GM12878 (cell line): ENCODE results near the gene CFAP99. TPM values are rescaled to one million over a fixed set of nuclear protein-coding genes. Genes with fewer than 3 reads are reported as not detected.

Experiments
- ATAC-seq: fragments of 200-7000 bp; cut with Tn5 transposase; 3 replicates; pipeline ENCODE4 v1.9.1; 2020; ENCODE audit warnings: mild to moderate bottlenecking, moderate library complexity
- BruUV-seq: library from RNA; stranded (reverse); fragments of 400-500 nt; replicated peaks from 2 replicates; lab custom pipeline; 2021; lab: Mats Ljungman, UMichigan
- CTCF ChIA-PET: fragments of 300-600 bp; sonication (Branson Sonifier 250); formaldehyde crosslinking; extraction: SDS; loops from one replicate; lab custom pipeline; 2021; ENCODE audit warnings: inconsistent platforms; lab: Yijun Ruan, JAX
- POLR2A ChIA-PET: fragments of 350-600 bp; formaldehyde crosslinking; extraction: SDS; loops from one replicate; lab custom pipeline; 2021; ENCODE audit warnings: inconsistent platforms; lab: Charles Lee
- RAD21 ChIA-PET: fragments of 300-600 bp; sonication (Branson Sonifier 250); formaldehyde crosslinking; loops from one replicate; lab custom pipeline; 2023; ENCODE audit warnings: antibody characterized with exemption; ENCODE audit not compliant: unreplicated experiment; lab: Charles Lee
- SMC1A ChIA-PET: fragments of 300-600 bp; sonication (Branson Sonifier 250); formaldehyde crosslinking; loops from one replicate; lab custom pipeline; 2023; ENCODE audit not compliant: unreplicated experiment, uncharacterized antibody; lab: Charles Lee
- DNase-seq: peaks from one replicate; pipeline ENCODE4 v3.0.0-alpha.2; 2011; ENCODE audit warnings: low read depth, low spot score
- FAIRE-seq: peaks from 3 replicates; lab custom pipeline; 2011; peaks lifted over from hg19 to GRCh38; lab: Jason Lieb, UNC
- H2AFZ ChIP-seq: 2 replicates; pipeline ENCODE4 v1.6.0; 2011; ENCODE audit warnings: low read depth, low read length, control low read depth; ENCODE audit not compliant: control insufficient read depth
- H3K27ac ChIP-seq: 2 replicates; pipeline ENCODE4 v1.5.1; 2011; ENCODE audit warnings: control low read depth; ENCODE audit not compliant: control insufficient read depth, insufficient read depth
- H3K27me3 ChIP-seq, 2 experiments: replicated peaks in 1 of 2; 2 replicates each; pipeline versions ENCODE4 v1.6.0 to v1.6.1; 2011; ENCODE audit warnings: low read length in 1 of 2; ENCODE audit not compliant: control insufficient read depth in 2 of 2, insufficient read depth in 2 of 2
- H3K36me3 ChIP-seq, 2 experiments: 2 replicates each; pipeline ENCODE4 v1.5.1; 2011; ENCODE audit warnings: low read length in 1 of 2; ENCODE audit not compliant: control insufficient read depth in 2 of 2, insufficient read depth in 2 of 2
- H3K4me1 ChIP-seq: 2 replicates; pipeline ENCODE4 v1.6.1; 2011; ENCODE audit warnings: mild to moderate bottlenecking, low read length, moderate library complexity, mixed read lengths; ENCODE audit not compliant: control insufficient read depth, insufficient read depth
- H3K4me2 ChIP-seq: 2 replicates; pipeline ENCODE4 v1.6.0; 2011; ENCODE audit warnings: control low read depth; ENCODE audit not compliant: control insufficient read depth, insufficient read depth
- H3K4me3 ChIP-seq: fragments of 200-600 bp; sonication (generic); 2 replicates; pipeline ENCODE4 v1.5.1; 2016
- H3K79me2 ChIP-seq: 2 replicates; pipeline ENCODE4 v1.6.0; 2011; ENCODE audit warnings: low read length; ENCODE audit not compliant: control insufficient read depth, insufficient read depth
- H3K9ac ChIP-seq: 2 replicates; pipeline ENCODE4 v1.8.0; 2011; ENCODE audit warnings: low read length, control low read depth, mixed read lengths; ENCODE audit not compliant: control insufficient read depth, insufficient read depth
- H3K9me3 ChIP-seq: replicated peaks from 3 replicates; pipeline ENCODE4 v1.5.1; 2011; ENCODE audit warnings: mild to moderate bottlenecking, low read length; ENCODE audit not compliant: control insufficient read depth, insufficient read depth
- H4K20me1 ChIP-seq: 2 replicates; pipeline ENCODE4 v1.6.0; 2011; ENCODE audit not compliant: control insufficient read depth, insufficient read depth
- CHD1 ChIP-seq: IDR thresholded peaks from 2 replicates; pipeline ENCODE4 v1.6.1; 2012; ENCODE audit warnings: low read depth, low read length, improper control_type of control experiment
- MEF2A ChIP-seq: IDR thresholded peaks from 2 replicates; pipeline ENCODE4 v1.6.1; 2011; ENCODE audit warnings: low read depth, mild to moderate bottlenecking, low read length, moderate library complexity; ENCODE audit not compliant: insufficient read depth
- MYC ChIP-seq: IDR thresholded peaks from 2 replicates; pipeline ENCODE4 v1.6.1; 2011; ENCODE audit warnings: mild to moderate bottlenecking, low read length, moderate library complexity, inconsistent platforms; ENCODE audit not compliant: insufficient read depth, insufficient replicate concordance, insufficient read length, severe bottlenecking
- NR2C1 ChIP-seq: fragments of 450-650 bp; IDR thresholded peaks from 2 replicates; pipeline ENCODE4 v1.6.1; 2017; ENCODE audit warnings: antibody characterized with exemption, mild to moderate bottlenecking, moderate library complexity
- PAX8 ChIP-seq: fragments of 450-650 bp; IDR thresholded peaks from 2 replicates; pipeline ENCODE4 v1.6.1; 2017; ENCODE audit warnings: mild to moderate bottlenecking, moderate library complexity
- RBBP5 ChIP-seq: fragments of 200-600 bp; sonication (generic); conservative IDR thresholded peaks from 2 replicates; pipeline ENCODE4 v1.6.1; 2016
- ZNF217 ChIP-seq: fragments of 450-650 bp; IDR thresholded peaks from 2 replicates; pipeline ENCODE4 v1.6.1; 2017; ENCODE audit warnings: antibody characterized with exemption, mild to moderate bottlenecking
- WGBS: methylation state at CpG from one replicate; pipeline ENCODE4 v1.1.6; 2016; ENCODE audit warnings: low lambda C conversion rate; ENCODE audit not compliant: insufficient replicate concordance, insufficient coverage; ENCODE audit errors: missing lambda C conversion rate; 5-methylcytosine and 5-hydroxymethylcytosine counted together
- in situ Hi-C: fragments of 300-500 bp; cut with MboI; formaldehyde crosslinking; loops from 9 replicates; pipeline ENCODE4 v1.14.3; 2018; ENCODE audit warnings: mixed read lengths
- intact Hi-C: fragments of 100-400 bp; cut with micrococcal nuclease; formaldehyde crosslinking; loops from one replicate; pipeline ENCODE4 v1.14.2; 2022; ENCODE audit not compliant: unreplicated experiment
- polyA plus RNA-seq, 11 experiments: library from polyadenylated mRNA; depleted of rRNA in 4 of 11; unstranded in 6 of 11; stranded (reverse) in 5 of 11; fragments of >200 nt; fragmentation: Nextera tagmentation in 4 of 11; fragmentation: Illumina TruSeq in 1 of 11; extraction: Ambion mirVana in 4 of 11; extraction: Trizol in 1 of 11; gene quantifications; 1 replicate in 1 of 11; 2 replicates in 10 of 11; pipeline versions ENCODE4 v1.2.1 to v1.2.3, GENCODE V29; 2011 to 2016; ENCODE audit warnings: inconsistent platforms in 2 of 11, missing spikeins in 2 of 11, low read depth in 1 of 11
- total RNA-seq, 4 experiments: library from RNA; depleted of rRNA in 3 of 4; stranded (reverse); fragments of >200 nt in 3 of 4; fragmentation: Illumina TruSeq in 1 of 4; extraction: Trizol in 1 of 4; gene quantifications; 2 replicates each; pipeline versions ENCODE4 v1.2.1 to v1.2.3, GENCODE V29; 2013 to 2021
- TF ChIP-seq, protein P1 (sequence below): IDR thresholded peaks from 2 replicates; pipeline ENCODE4 v1.6.1; 2012; ENCODE audit warnings: low read depth, low read length, improper control_type of control experiment
- TF ChIP-seq, protein P2 (sequence below): IDR thresholded peaks from 2 replicates; pipeline ENCODE4 v1.6.1; 2011; ENCODE audit warnings: mild to moderate bottlenecking, low read depth, low read length, moderate library complexity; ENCODE audit not compliant: insufficient replicate concordance
- TF ChIP-seq, protein P3 (sequence below): IDR thresholded peaks from 2 replicates; pipeline ENCODE4 v1.6.1; 2012; ENCODE audit warnings: low read depth, low read length, improper control_type of control experiment

CFAP99 gene
- total and polyA plus RNA-seq, 10 of the 15 experiments (the other 5 are each of a cell fraction or from before 2014, with no cell fraction given): not detected

DNA sequence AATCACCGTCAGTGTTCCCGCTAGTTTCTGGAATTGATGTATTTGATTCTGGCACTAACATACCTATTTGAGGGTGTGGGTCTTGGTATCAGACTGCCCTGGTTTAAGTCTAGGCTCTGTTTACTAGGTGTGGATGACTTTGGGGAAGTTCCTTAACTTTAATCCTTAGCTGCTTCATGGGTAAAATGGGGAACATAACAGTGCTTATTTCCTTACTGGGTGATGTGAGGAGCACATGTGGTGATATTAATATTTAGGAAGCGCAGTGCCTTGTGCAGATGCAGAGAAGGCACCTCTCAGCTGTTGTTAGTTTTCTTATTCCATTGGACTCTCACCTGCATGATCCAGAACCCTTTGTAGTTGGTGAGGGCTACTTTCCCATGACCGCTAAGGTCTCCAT is 67.2 kb downstream of the CFAP99 start:
- no peak for ATAC-seq
- POLR2A ChIA-PET: interaction anchor here (1.1 to 9.1 kb wide), 4 partner anchors 9 to 50 kb away, joined by 4 to 80 read pairs (median 8); partner anchors contain the start of genes FAM193A and RNF4
- H3K36me3 ChIP-seq: peaks cover 14 to 27% of the 10 kb centered on the region in 2 experiments
- no peak overlapping the region for H2AFZ ChIP-seq
- in situ Hi-C loops (no loop called here), intact Hi-C loops (loop anchor here (2.0 kb wide), 1 partner anchor 13 kb away; no protein-coding TSS in a partner anchor)
- H3K4me3 ChIP-seq: no peak overlapping the region
- RAD21 ChIA-PET: interaction anchor here (1.1 to 8.0 kb wide), 2 partner anchors 10 to 74 kb away, joined by 6 to 51 read pairs; no protein-coding TSS in a partner anchor
- H3K79me2 ChIP-seq: peaks cover 98% of the 10 kb centered on the region
- CTCF ChIA-PET: interaction anchor here (1.0 to 3.3 kb wide), 5 partner anchors 10 to 266 kb away, joined by 3 to 11 read pairs (median 4); no protein-coding TSS in a partner anchor
- H3K4me2 ChIP-seq: peak overlapping the region; percentile 91
- H4K20me1 ChIP-seq: peaks cover 39% of the 10 kb centered on the region
- H3K27me3 ChIP-seq: no peaks in the 10 kb centered on the region
- H3K9ac ChIP-seq: no peak overlapping the region
- FAIRE-seq: no peak
- TF ChIP-seq, protein P1, sequence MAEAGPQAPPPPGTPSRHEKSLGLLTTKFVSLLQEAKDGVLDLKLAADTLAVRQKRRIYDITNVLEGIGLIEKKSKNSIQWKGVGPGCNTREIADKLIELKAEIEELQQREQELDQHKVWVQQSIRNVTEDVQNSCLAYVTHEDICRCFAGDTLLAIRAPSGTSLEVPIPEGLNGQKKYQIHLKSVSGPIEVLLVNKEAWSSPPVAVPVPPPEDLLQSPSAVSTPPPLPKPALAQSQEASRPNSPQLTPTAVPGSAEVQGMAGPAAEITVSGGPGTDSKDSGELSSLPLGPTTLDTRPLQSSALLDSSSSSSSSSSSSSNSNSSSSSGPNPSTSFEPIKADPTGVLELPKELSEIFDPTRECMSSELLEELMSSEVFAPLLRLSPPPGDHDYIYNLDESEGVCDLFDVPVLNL: no peak
- TF ChIP-seq MEF2A: no peak
- TF ChIP-seq NR2C1: no peak
- no peak for TF ChIP-seq RBBP5
- TF ChIP-seq ZNF217: no peak
- no peak for TF ChIP-seq PAX8
- TF ChIP-seq MYC: no peak
- TF ChIP-seq, protein P2, sequence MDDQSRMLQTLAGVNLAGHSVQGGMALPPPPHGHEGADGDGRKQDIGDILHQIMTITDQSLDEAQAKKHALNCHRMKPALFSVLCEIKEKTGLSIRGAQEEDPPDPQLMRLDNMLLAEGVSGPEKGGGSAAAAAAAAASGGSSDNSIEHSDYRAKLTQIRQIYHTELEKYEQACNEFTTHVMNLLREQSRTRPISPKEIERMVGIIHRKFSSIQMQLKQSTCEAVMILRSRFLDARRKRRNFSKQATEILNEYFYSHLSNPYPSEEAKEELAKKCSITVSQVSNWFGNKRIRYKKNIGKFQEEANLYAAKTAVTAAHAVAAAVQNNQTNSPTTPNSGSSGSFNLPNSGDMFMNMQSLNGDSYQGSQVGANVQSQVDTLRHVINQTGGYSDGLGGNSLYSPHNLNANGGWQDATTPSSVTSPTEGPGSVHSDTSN: no peak
- TF ChIP-seq, protein P3, sequence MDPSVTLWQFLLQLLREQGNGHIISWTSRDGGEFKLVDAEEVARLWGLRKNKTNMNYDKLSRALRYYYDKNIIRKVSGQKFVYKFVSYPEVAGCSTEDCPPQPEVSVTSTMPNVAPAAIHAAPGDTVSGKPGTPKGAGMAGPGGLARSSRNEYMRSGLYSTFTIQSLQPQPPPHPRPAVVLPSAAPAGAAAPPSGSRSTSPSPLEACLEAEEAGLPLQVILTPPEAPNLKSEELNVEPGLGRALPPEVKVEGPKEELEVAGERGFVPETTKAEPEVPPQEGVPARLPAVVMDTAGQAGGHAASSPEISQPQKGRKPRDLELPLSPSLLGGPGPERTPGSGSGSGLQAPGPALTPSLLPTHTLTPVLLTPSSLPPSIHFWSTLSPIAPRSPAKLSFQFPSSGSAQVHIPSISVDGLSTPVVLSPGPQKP: no peak
- no peak for TF ChIP-seq CHD1
- H3K4me1 ChIP-seq: peaks cover 73% of the 10 kb centered on the region
- BruUV-seq: TSS peak; percentile 2
- H3K27ac ChIP-seq: no peak overlapping the region; the same call in 1 of the 2 replicates
- H3K9me3 ChIP-seq: no peaks in the 10 kb centered on the region
- SMC1A ChIA-PET: interaction anchor here (1.0 to 12.4 kb wide), 5 partner anchors 10 to 450 kb away, joined by 3 to 113 read pairs (median 3); partner anchors contain the start of gene RNF4
- DNase-seq: no peak
- 98% methylated on average over 4 of the region's 4 CpGs for WGBS
